MM.1S (cell line): ENCODE results near the gene SDHD.

ENCODE experiments used
- DNase-seq: peaks from one replicate; pipeline ENCODE4 v3.0.0-alpha.2; 2015
- H2AFZ ChIP-seq: fragments of 300-600 bp; sonication (generic); 2 replicates; pipeline ENCODE4 v1.6.0; 2016; ENCODE audit warnings: antibody characterized with exemption, low read length
- H3F3A ChIP-seq: fragments of 300-600 bp; sonication (generic); 2 replicates; pipeline ENCODE4 v1.6.1; 2016; ENCODE audit warnings: mild to moderate bottlenecking, antibody characterized with exemption, low read length, moderate library complexity, mixed read lengths; ENCODE audit not compliant: insufficient read depth
- H3K27ac ChIP-seq: fragments of 300-600 bp; sonication (generic); 2 replicates; pipeline ENCODE4 v1.5.1; 2016; ENCODE audit warnings: mild to moderate bottlenecking, low read length
- H3K27me3 ChIP-seq: fragments of 300-600 bp; sonication (generic); replicated peaks from 2 replicates; pipeline ENCODE4 v1.6.0; 2016; ENCODE audit warnings: low read length; ENCODE audit not compliant: insufficient read depth
- H3K36me3 ChIP-seq: fragments of 300-600 bp; sonication (generic); replicated peaks from 2 replicates; pipeline ENCODE4 v1.6.1; 2016; ENCODE audit warnings: mild to moderate bottlenecking, low read length, mixed read lengths; ENCODE audit not compliant: insufficient read depth
- H3K4me1 ChIP-seq: fragments of 300-600 bp; sonication (generic); 2 replicates; pipeline ENCODE4 v1.6.1; 2016; ENCODE audit warnings: low read length, mixed read lengths
- H3K4me2 ChIP-seq: fragments of 300-600 bp; sonication (generic); 2 replicates; pipeline ENCODE4 v1.6.0; 2016; ENCODE audit warnings: low read depth, low read length
- H3K4me3 ChIP-seq: fragments of 300-600 bp; sonication (generic); 2 replicates; pipeline ENCODE4 v1.5.1; 2016; ENCODE audit warnings: low read length, mixed read lengths
- H3K79me2 ChIP-seq: fragments of 300-600 bp; sonication (generic); 2 replicates; pipeline ENCODE4 v1.6.1; 2016; ENCODE audit warnings: mixed run types, low read length, mixed read lengths
- H3K9ac ChIP-seq: fragments of 300-600 bp; sonication (generic); 2 replicates; pipeline ENCODE4 v1.6.1; 2016; ENCODE audit warnings: low read length, mixed read lengths
- H3K9me2 ChIP-seq: fragments of 300-600 bp; sonication (generic); replicated peaks from 2 replicates; pipeline ENCODE4 v1.6.1; 2016; ENCODE audit warnings: mild to moderate bottlenecking, low read length, mixed read lengths; ENCODE audit not compliant: insufficient read depth
- H3K9me3 ChIP-seq: fragments of 300-600 bp; sonication (generic); replicated peaks from 2 replicates; pipeline ENCODE4 v1.6.1; 2016; ENCODE audit warnings: mild to moderate bottlenecking, low read length, mixed read lengths; ENCODE audit not compliant: insufficient read depth
- H4K20me1 ChIP-seq: fragments of 300-600 bp; sonication (generic); 2 replicates; pipeline ENCODE4 v1.6.1; 2016; ENCODE audit warnings: mild to moderate bottlenecking, low read length, moderate library complexity, mixed read lengths; ENCODE audit not compliant: insufficient read depth
- EZH2 ChIP-seq: fragments of 300-600 bp; sonication (generic); optimal IDR thresholded peaks from 2 replicates; pipeline ENCODE3; 2017; ENCODE audit warnings: low read depth, mild to moderate bottlenecking, antibody characterized with exemption, low read length, mixed read lengths
- EZH2phosphoT487 ChIP-seq: fragments of 300-600 bp; sonication (generic); IDR thresholded peaks from 2 replicates; pipeline ENCODE4 v1.6.1; 2018; ENCODE audit warnings: antibody characterized with exemption, low read length
- TF ChIP-seq, protein P1 (sequence below): fragments of 300-600 bp; sonication (generic); IDR thresholded peaks from 2 replicates; pipeline ENCODE4 v1.5.1; 2016; ENCODE audit warnings: antibody characterized with exemption, low read length, mixed read lengths

SDHD gene

DNA sequence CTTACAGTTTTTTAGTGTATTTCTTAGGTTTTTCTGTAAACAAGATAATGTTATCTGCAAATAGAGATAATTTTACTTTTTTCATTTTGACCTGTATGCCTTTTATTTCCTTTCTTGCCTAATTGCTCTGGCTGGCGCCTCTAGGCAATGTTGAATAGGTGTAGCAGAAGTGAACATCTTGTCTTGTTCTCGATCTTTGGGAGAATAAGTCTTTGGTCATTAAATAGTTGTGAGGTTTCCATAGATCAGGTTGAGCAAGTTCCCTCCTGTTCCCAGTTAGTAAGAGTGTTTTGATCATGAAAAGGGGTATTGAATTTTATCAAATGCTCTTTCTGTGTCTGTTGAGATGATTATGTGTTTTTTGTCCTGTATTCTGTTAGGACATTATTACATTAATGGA lies 36.9 kb upstream of the SDHD start:
- TF ChIP-seq EZH2 (no peak), EZH2phosphoT487 (no peak)
- TF ChIP-seq, protein P1, sequence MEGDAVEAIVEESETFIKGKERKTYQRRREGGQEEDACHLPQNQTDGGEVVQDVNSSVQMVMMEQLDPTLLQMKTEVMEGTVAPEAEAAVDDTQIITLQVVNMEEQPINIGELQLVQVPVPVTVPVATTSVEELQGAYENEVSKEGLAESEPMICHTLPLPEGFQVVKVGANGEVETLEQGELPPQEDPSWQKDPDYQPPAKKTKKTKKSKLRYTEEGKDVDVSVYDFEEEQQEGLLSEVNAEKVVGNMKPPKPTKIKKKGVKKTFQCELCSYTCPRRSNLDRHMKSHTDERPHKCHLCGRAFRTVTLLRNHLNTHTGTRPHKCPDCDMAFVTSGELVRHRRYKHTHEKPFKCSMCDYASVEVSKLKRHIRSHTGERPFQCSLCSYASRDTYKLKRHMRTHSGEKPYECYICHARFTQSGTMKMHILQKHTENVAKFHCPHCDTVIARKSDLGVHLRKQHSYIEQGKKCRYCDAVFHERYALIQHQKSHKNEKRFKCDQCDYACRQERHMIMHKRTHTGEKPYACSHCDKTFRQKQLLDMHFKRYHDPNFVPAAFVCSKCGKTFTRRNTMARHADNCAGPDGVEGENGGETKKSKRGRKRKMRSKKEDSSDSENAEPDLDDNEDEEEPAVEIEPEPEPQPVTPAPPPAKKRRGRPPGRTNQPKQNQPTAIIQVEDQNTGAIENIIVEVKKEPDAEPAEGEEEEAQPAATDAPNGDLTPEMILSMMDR: no peak
- DNase-seq: no peak
- no peaks in the 10 kb centered on the region for H3K27me3 ChIP-seq
- peaks cover 8% of the 10 kb centered on the region for H3K36me3 ChIP-seq
- no peak overlapping the region for H3K9ac ChIP-seq
- peaks cover 7% of the 10 kb centered on the region; the same call in 1 of the 2 replicates for H4K20me1 ChIP-seq
- H3F3A ChIP-seq: peaks cover 11% of the 10 kb centered on the region
- H3K4me3 ChIP-seq: no peak overlapping the region
- H3K9me2 ChIP-seq: no peaks in the 10 kb centered on the region
- no peak overlapping the region for H3K4me2 ChIP-seq
- H3K9me3 ChIP-seq: no peaks in the 10 kb centered on the region
- no peak overlapping the region for H3K27ac ChIP-seq
- peaks cover 18% of the 10 kb centered on the region for H3K4me1 ChIP-seq
- no peak overlapping the region for H2AFZ ChIP-seq
- H3K79me2 ChIP-seq: peaks cover 8% of the 10 kb centered on the region; the same call in 1 of the 2 replicates

DNA sequence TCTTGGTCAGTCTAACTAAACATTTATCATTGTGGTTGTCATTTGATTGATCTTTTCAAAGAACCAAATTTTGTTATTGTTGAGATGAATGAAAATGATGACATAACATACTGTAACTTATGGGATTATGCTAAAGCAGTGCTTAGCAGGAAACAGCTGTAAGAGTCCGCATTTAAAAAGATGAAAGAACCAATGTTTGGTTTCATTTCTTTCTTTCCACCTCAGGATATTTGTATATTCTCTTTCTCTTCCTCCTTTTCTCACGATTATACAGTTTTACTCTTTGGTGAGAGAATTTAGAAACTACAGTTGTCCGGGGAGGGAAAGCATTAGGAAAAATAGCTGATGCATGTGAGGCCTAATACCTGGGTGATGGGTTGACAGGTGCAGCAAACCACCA lies 36.0 kb upstream of the SDHD start:
- Histone ChIP-seq H3K4me3 (no peak overlapping the region), H3K27ac (peak overlapping the region; percentile 28; the same call in 1 of the 2 replicates), H3K79me2 (peaks cover 8% of the 10 kb centered on the region; the same call in 1 of the 2 replicates), H3K9me3 (no peaks in the 10 kb centered on the region), H2AFZ (no peak overlapping the region), H3K36me3 (peaks cover 8% of the 10 kb centered on the region), H3K9ac (no peak overlapping the region), H3F3A (peaks cover 11% of the 10 kb centered on the region), H3K27me3 (no peaks in the 10 kb centered on the region), H3K4me2 (peak overlapping the region; percentile 51; the same call in 1 of the 2 replicates), H3K9me2 (no peaks in the 10 kb centered on the region), H4K20me1 (peaks cover 7% of the 10 kb centered on the region; the same call in 1 of the 2 replicates), H3K4me1 (peaks cover 18% of the 10 kb centered on the region)
- TF ChIP-seq EZH2 (no peak), EZH2phosphoT487 (no peak)
- TF ChIP-seq, protein P1: no peak
- DNase-seq: peak; percentile 14

DNA sequence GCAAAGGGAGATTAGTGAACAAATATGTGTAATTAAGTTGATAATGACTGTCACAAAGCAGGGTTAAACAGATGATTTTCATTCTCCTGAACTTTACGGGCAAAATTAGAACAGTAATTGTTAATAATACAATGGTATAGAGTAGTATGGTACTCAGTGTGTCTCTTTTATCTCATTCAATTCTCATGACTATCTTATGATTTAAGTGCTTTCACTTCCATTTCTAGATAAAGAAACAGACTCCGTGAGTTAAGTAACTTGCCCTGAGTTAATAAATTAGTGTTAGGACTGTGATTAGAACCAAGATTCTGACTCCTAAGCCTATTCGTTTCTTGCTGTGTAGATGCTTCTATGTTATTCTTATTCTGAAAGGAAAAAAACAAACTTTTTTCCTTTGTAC lies 34.9 kb upstream of the SDHD start:
- TF ChIP-seq EZH2 (no peak), EZH2phosphoT487 (no peak)
- TF ChIP-seq, protein P1: no peak
- Histone ChIP-seq H2AFZ (no peak overlapping the region), H3K27ac (no peak overlapping the region), H3K9me2 (no peaks in the 10 kb centered on the region), H3K27me3 (no peaks in the 10 kb centered on the region), H3K79me2 (peaks cover 8% of the 10 kb centered on the region; the same call in 1 of the 2 replicates), H3K4me1 (peaks cover 18% of the 10 kb centered on the region), H3F3A (peaks cover 11% of the 10 kb centered on the region), H3K36me3 (peaks cover 5% of the 10 kb centered on the region; the same call in 1 of the 2 replicates), H4K20me1 (peaks cover 7% of the 10 kb centered on the region; the same call in 1 of the 2 replicates), H3K9me3 (no peaks in the 10 kb centered on the region), H3K4me2 (no peak overlapping the region), H3K4me3 (no peak overlapping the region), H3K9ac (no peak overlapping the region)
- DNase-seq: no peak
